MCF 10A (cell line): ENCODE results near the gene C8G. TPM values are rescaled to one million over a fixed set of nuclear protein-coding genes. Genes with fewer than 3 reads are reported as not detected.
A peak's percentile ranks its signal among the peaks of the same experiment; 100 is the strongest.

ENCODE experiments used
- BruUV-seq: library from RNA; stranded (reverse); fragments of 400-500 nt; replicated peaks from 2 replicates; lab custom pipeline; 2021; lab: Mats Ljungman, UMichigan
- CTCF ChIA-PET: fragments of 300-600 bp; sonication (Branson Sonifier 250); formaldehyde crosslinking; extraction: SDS; loops from one replicate; lab custom pipeline; 2021; ENCODE audit warnings: antibody characterized with exemption, inconsistent platforms; lab: Yijun Ruan, JAX
- POLR2A ChIA-PET: fragments of 300-600, 350-650 bp; sonication (Branson Sonifier 250); formaldehyde crosslinking; extraction: SDS; loops from one replicate; lab custom pipeline; 2020; ENCODE audit warnings: antibody characterized with exemption, inconsistent platforms; lab: Yijun Ruan, JAX
- DNase-seq: peaks from one replicate; pipeline ENCODE4 v3.0.0-alpha.2; 2018; ENCODE audit not compliant: unreplicated experiment
- H3K27ac Mint-ChIP-seq: one replicate; pipeline ENCODE4 v1.8.0; 2022; ENCODE audit warnings: mild to moderate bottlenecking, low read depth, mixed read lengths; ENCODE audit not compliant: unreplicated experiment
- H3K27me3 Mint-ChIP-seq: one replicate; pipeline ENCODE4 v1.8.0; 2022; ENCODE audit warnings: mixed read lengths; ENCODE audit not compliant: insufficient read depth, unreplicated experiment
- H3K36me3 Mint-ChIP-seq: one replicate; pipeline ENCODE4 v1.8.0; 2022; ENCODE audit warnings: mild to moderate bottlenecking, moderate library complexity, mixed read lengths; ENCODE audit not compliant: insufficient read depth, unreplicated experiment
- H3K4me1 Mint-ChIP-seq: one replicate; pipeline ENCODE4 v1.8.0; 2022; ENCODE audit warnings: mixed read lengths; ENCODE audit not compliant: insufficient read depth, unreplicated experiment
- H3K4me3 Mint-ChIP-seq: one replicate; pipeline ENCODE4 v1.8.0; 2022; ENCODE audit warnings: mild to moderate bottlenecking, moderate library complexity, mixed read lengths; ENCODE audit not compliant: unreplicated experiment
- H3K9me3 Mint-ChIP-seq: one replicate; pipeline ENCODE4 v1.8.0; 2022; ENCODE audit warnings: mixed read lengths; ENCODE audit not compliant: unreplicated experiment
- CTCF ChIP-seq: fragments of 200-600 bp; IDR thresholded peaks from one replicate; pipeline ENCODE4 v1.8.0; 2022; ENCODE audit warnings: antibody characterized with exemption, mild to moderate bottlenecking; ENCODE audit not compliant: unreplicated experiment
- intact Hi-C: fragments of 100-400 bp; cut with micrococcal nuclease; formaldehyde crosslinking; loops from 2 replicates; pipeline ENCODE4 v1.14.1; 2022
- total RNA-seq: library from RNA; stranded (reverse); gene quantifications from 2 replicates; pipeline ENCODE4 v1.2.3, GENCODE V29; 2022

Gene C8G
- total RNA-seq, 1 experiment from 2014 or later, result 1.0 TPM

GRCh38 chr9:136941231-136942111, 3.6 kb upstream of the C8G start:
- no peak for DNase-seq
- H3K27ac Mint-ChIP-seq, result no peak overlapping the region
- H3K27me3 Mint-ChIP-seq, result no peaks in the 10 kb centered on the region
- H3K4me3 Mint-ChIP-seq, result no peak overlapping the region
- POLR2A ChIA-PET, result interaction anchor here (0.6 kb wide), 1 partner anchor 29 kb away, joined by 3 read pairs; no protein-coding TSS in a partner anchor
- peaks cover 6% of the 10 kb centered on the region for H3K4me1 Mint-ChIP-seq
- no TSS peak for BruUV-seq
- intact Hi-C loops, result loop anchor here (10.0 kb wide), 1 partner anchor 97 kb away; the partner anchor contains the start of genes AJM1 and PHPT1
- H3K36me3 Mint-ChIP-seq, result peaks cover 41% of the 10 kb centered on the region
- H3K9me3 Mint-ChIP-seq, result no peaks in the 10 kb centered on the region
- CTCF ChIA-PET, result no interaction called here
- TF ChIP-seq CTCF, result no peak

GRCh38 chr9:136942112-136942880, 2.7 kb upstream of the C8G start:
- no peaks in the 10 kb centered on the region for H3K9me3 Mint-ChIP-seq
- no peak overlapping the region for H3K27ac Mint-ChIP-seq

GRCh38 chr9:136942881-136943230, 2.2 kb upstream of the C8G start:
- no peak for DNase-seq
- peaks cover 35% of the 10 kb centered on the region for H3K36me3 Mint-ChIP-seq
- H3K9me3 Mint-ChIP-seq, result no peaks in the 10 kb centered on the region
- BruUV-seq, result no TSS peak
- no peak for TF ChIP-seq CTCF
- intact Hi-C loops, result loop anchor here (10.0 kb wide), 1 partner anchor 98 kb away; the partner anchor contains the start of genes AJM1 and PHPT1
- ChIA-PET CTCF (interaction anchor here (0.5 to 0.6 kb wide), 2 partner anchors 59 to 67 kb away, joined by 3 to 4 read pairs; no protein-coding TSS in a partner anchor), POLR2A (interaction anchor here (0.6 to 0.7 kb wide), 2 partner anchors 42 to 120 kb away, joined by 3 to 4 read pairs; no protein-coding TSS in a partner anchor)
- peaks cover 6% of the 10 kb centered on the region for H3K4me1 Mint-ChIP-seq
- H3K4me3 Mint-ChIP-seq, result peak overlapping the region; percentile 70
- H3K27ac Mint-ChIP-seq, result no peak overlapping the region
- H3K27me3 Mint-ChIP-seq, result no peaks in the 10 kb centered on the region

More at GRCh38 chr9:136942112-136942880, 2.7 kb upstream of the C8G start:
- Mint-ChIP-seq H3K27me3 (no peaks in the 10 kb centered on the region), H3K4me1 (peaks cover 6% of the 10 kb centered on the region), H3K36me3 (peaks cover 41% of the 10 kb centered on the region), H3K4me3 (peak overlapping the region; percentile 70)
- ChIA-PET CTCF (no interaction called here), POLR2A (interaction anchor here (0.6 kb wide), 1 partner anchor 30 kb away, joined by 3 read pairs; no protein-coding TSS in a partner anchor)
- TF ChIP-seq CTCF, result no peak
- intact Hi-C loops, result loop anchor here (10.0 kb wide), 1 partner anchor 97 kb away; the partner anchor contains the start of genes AJM1 and PHPT1
- no TSS peak for BruUV-seq
- no peak for DNase-seq
